Sciatic nerve (tissue), 2 donors: ENCODE results near the gene CHMP1A. TPM values are rescaled to one million over a fixed set of nuclear protein-coding genes. Genes with fewer than 3 reads are reported as not detected.
"Not testable (repeated sequence)": the region's sequence is repeated elsewhere in the genome, so short reads cannot be mapped to it uniquely, and the experiment has no call there.

Source experiments
- ATAC-seq: fragments of 200-7000 bp; cut with Tn5 transposase; one replicate; pipeline ENCODE4 v1.9.1; 2020; ENCODE audit warnings: mild to moderate bottlenecking, moderate library complexity
- DNase-seq: peaks from one replicate; pipeline ENCODE4 v3.0.0-alpha.2; 2020; ENCODE audit warnings: low spot score
- intact Hi-C: fragments of 100-400 bp; cut with DNase I; formaldehyde crosslinking; loops from one replicate; pipeline ENCODE4 v1.14.2; 2022
- total RNA-seq: library from RNA; stranded (reverse); fragmentation: NEBNext Ultra II Directional; extraction: Animal tissue kit (Norgen Biotek cat#: 25700); gene quantifications from one replicate; pipeline ENCODE4 v1.2.1, GENCODE V29; 2021
- donor health status: DM: no; HTN: no; CAD: no.
- donor health status: DM: no; HTN: no; CAD: no.

The CHMP1A gene
- total RNA-seq, 1 donor from 2014 or later: 55.8 TPM

DNA sequence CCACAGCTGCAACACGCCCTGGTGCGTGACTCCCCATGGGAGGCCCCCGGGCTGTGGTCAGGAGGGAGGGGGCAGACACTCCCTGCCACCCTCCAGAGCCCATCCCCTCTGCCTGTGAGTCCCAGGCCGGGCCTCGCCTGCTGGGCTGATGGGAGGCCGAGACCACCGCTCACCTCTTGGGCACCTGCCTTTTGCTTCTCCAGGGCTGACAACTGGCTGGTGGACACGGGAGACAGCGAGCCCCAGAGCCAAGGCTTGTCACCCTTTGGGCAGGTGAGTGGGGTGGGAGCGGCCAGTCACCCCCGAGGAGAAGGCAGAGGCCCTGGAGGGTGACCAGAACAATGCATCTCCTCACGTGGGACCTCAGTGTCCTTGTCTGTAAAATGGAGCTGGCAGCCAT lies 20.8 kb downstream of the CHMP1A start:
- DNase-seq: no peak
- no peak for ATAC-seq
- intact Hi-C loops: no loop called here

DNA sequence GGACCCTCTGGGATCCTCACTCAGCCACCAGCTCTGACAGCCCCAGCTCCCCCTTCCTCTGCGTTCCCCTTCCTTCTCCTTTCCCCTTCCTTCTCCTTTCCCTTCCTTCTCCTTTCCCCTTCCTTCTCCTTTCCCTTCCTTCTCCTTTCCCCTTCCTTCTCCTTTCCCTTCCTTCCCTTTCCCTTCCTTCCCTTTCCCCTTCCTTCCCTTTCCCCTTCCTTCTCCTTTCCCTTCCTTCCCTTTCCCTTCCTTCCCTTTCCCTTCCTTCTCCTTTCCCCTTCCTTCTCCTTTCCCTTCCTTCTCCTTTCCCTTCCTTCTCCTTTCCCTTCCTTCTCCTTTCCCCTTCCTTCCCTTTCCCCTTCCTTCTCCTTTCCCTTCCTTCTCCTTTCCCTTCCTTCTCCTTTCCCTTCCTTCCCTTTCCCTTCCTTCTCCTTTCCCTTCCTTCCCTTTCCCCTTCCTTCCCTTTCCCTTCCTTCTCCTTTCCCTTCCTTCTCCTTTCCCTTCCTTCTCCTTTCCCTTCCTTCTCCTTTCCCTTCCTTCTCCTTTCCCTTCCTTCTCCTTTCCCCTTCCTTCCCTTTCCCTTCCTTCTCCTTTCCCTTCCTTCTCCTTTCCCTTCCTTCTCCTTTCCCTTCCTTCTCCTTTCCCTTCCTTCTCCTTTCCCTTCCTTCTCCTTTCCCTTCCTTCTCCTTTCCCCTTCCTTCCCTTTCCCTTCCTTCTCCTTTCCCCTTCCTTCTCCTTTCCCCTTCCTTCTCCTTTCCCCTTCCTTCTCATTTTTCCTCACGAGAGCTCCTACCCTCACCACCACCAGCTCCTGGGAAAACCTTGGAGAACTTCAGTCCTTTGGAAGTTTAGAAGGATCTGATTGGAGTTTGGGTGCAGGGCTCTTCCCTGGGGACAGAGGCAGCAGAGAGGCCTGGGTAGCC lies 22.8 kb downstream of the CHMP1A start:
- intact Hi-C loops, DNase-seq, ATAC-seq: not testable (repeated sequence)

DNA sequence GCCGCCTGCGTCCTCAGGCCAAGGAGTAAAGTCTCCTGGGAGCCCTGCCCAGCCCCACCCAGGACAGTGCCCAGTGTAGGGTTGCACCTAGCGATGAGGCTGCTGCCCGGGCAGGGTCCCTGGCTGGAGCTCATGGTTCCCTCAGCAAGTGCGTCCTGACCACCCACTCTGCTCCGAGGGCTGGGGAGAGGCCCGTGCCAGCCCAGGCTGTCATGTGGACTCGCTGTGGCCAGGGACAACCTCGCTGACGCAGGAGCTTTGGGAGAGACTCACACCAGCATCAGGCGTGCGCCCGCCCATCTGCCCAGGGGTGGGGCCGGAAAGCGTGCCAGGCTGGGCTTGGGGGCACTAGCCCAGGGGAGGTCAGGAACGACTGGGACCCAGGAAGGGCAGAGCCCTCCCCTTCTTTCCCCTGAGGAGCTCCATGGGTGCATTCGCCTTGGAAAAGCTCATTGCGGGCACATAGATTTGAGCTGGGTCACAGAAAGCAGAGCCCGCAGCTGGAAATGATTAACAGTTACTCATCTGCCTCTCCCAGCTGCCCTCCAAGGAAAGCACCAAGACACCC lies 24.4 kb downstream of the CHMP1A start:
- ATAC-seq: peak; percentile 15
- intact Hi-C loops: no loop called here

DNA sequence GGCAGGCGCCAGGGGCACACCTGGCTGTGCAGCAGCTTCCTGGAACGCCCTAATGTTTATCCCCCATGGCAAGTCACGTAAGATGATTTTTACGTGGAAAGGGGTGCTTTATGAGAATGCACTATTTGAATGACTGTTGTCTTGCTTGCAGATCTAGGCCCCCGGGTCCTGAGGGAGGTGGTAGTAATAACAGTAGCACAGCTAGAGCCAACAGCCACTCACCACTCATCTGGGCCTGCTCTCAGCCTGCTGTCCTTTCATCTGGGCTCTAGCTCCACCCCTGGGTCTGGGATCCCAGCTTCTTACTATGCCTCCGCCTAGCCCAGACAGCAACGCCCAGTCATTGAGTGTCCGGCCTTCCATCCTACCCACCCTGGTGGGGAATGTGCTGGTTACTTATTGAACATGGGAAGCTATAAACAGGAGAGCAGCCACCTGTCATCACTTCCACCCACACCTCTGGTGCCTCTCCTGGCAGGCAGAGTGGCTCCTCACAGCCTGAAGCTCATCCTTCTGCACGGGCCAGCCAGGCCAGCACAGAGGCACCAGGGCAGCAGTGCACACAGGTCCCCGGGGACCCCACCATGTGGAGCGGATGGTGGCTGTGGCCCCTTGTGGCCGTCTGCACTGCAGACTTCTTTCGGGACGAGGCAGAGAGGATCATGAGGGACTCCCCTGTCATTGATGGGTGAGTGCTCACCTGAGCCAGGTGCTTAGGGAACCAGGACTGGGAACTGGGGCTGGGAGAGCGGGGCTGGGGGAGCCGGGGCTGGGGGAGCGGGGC lies 27.5 kb downstream of the CHMP1A start:
- intact Hi-C loops: no loop called here
- DNase-seq (no peak), ATAC-seq (no peak)

More for the DNA sequence above, 24.4 kb downstream of the CHMP1A start:
- DNase-seq: no peak

DNA sequence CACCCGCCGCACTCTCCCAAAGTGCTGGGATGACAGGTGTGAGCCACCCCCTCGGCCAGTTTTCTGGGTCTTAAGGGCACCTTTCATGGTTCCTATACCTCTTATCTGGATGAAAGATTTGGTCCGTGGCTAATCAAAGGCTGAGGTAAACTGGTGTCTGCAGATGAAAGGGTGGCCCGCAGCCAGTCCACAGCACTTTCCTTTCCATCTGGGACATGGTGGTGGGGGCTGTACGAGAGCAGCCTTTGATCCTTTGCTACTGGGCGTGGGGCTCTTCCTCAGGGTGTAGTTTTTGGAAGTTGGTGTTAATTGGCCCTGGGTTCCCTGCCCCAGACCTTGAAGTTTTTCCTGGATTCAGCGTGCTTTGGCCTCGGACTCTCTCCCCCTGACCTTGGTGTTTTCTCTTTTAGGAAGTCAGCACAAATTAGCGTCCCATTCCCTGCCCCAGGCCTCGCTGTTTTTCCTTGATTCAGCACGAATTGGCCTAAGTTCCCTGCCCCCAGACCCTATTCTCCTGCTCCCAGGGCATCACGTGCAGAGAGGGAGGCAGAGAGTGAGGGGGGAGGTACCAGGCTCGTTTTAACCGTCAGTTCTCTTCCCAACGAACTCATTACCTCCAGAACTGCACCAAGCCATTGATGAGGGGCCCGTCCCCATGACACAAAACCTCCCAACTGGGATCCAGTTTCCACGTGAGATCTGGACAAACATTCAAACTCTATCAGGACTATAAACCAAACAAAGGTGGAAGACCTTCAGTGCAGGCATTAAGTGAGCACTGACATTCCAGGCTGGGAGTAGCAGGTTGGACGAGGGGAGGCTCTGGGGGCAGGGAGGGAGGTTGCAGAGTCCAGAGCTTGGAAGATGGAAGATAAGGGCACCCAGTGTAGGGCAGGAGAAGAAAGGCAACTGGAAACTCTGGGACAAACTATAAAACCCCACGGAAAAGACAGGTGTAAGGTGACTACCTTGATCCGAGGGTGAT lies 32.4 kb downstream of the CHMP1A start:
- no peak for ATAC-seq
- DNase-seq: no peak
- intact Hi-C loops: no loop called here

DNA sequence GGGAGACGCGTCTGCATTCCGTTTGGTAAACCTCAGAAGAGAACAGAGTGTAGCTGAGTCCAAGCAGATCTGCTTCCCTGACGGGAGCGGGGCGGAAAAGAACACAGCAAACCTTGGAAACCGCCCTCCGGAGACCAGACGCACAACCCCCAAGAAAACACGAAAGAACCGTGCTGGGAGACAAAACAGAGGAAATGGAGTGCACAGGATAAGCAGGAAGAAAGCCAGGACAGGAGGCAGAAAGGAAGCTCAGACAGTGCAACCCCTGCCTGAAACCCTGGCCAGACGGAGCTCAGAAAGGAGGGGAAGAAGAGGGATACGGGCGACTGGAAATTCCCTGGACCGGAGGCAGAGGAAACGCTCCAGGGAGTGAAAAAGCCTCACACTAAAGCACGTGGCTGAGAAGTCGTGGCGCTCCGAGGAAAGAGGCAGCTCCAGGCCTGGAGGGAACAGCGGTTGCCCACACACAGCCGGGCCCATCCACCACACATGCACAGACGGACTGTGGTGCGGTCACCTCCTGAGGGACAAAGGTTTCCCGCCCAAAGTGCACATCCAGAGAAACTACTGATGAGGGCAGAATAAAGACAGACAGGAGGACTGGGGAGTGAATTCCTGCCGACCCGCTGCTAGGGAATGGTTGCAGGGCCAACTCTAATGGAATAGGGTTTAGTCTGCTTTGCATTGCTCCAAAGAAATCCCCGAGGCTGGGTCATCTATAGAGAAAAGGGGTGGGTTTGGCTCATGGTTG lies 33.8 kb downstream of the CHMP1A start:
- DNase-seq (no peak), ATAC-seq (peak; percentile 38)

DNA sequence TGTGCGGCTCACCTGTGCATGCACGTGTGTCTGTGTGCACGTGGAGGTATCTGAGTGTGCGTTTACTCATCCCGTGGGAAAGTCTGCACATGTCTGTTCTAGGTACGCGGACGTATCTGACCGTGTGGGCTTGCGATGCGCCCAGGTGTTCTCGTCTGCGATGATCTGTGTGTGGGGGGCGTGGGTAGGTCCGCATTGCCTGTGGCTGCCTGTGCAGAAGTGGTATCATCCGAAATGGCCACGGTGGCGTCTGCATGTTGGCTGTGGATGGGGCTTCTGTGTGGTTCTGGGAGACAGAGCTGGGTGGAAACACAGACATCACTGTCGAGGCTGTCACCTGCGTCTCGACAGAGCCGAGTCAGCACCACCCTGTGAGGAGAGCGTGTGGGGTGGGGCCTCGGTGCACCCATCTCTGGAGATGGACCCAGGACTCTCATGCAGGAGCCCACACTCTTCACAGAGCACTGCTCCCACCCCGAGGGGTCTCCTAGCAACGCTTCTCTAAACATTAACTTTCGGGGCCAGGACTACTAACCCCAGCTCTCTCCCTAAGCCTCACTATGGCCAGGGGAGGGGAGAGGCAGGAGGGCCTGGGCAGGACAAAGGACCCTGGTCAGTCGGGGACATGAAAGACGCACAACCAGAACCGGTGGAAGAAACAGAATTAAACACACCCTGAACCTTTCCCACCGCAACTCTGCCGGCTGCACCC lies 35.7 kb downstream of the CHMP1A start:
- DNase-seq (no peak), ATAC-seq (no peak)
- intact Hi-C loops: no loop called here

More for the DNA sequence above, 33.8 kb downstream of the CHMP1A start:
- intact Hi-C loops: no loop called here

DNA sequence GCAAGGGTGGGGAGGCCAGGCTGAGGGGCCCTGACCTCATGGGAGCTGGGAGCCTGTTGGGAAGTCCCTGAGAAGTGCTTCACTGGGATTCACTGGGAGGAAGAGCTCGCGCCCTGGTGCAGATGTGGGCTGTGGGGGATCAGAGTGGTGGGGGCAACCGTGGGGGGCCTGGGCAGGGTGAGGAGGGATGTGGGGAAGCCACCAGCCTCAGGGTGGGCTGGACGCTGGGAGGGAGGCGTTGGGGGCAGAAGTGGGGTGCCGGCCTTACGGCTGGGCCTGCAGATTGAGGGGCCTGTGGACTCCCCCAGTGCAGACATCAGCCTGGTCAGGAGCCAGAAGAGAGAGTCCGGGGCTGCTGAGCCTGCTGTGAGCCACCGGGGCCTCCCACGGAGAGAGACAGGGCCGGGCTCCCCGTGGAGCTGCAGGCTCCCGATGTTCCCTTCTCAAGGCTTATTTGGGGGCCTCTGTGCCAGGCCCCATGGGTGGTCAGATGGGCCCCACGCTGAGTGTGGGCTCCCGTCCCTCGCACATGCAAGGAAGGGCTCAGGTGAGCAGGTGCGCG lies 36.3 kb downstream of the CHMP1A start:
- ATAC-seq (no peak), DNase-seq (no peak)
- intact Hi-C loops: no loop called here

DNA sequence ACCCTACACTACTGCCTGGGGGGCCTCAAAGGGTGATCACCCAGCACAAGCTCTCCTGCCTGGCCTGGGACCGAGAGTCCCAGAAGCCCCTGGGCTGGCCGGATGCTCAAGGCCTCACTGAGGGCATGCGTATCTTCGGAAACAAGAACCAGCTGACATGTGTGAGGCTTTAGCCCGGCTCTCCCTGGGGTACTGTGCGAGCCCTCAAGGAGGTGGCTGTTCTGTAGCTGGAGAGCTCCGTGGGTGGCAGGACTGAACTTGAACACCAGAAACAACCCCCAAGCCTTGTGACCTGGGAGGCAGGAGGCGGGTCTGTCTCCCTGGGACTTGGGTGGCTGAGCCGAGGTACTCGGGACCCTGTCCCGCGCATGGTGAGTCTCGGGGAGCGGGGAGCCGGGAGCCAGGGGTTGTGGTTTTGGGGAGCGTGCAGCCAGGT lies 37.1 kb downstream of the CHMP1A start:
- no peak for DNase-seq
- intact Hi-C loops: no loop called here
- ATAC-seq: no peak

DNA sequence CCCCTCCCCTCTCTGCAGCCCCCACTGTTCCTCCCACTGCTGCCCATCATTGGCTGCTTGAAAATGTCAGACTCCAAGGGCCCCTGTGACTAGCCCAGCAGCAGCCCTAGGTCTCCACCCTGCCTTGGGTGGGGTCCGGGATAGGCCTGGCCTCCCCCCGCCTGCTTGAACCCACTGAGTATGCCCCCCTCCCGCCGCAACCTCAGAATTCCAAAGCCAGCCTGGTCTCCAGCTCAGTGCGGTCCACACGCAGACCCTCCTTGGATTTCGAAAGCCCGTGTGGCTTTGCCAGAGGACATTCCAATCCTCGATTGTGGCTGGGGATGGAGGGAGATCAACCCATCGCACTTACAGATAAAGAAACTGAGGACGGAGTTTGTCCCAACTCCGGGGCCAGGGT lies 37.7 kb downstream of the CHMP1A start:
- no peak for DNase-seq
- no peak for ATAC-seq
- intact Hi-C loops: no loop called here

DNA sequence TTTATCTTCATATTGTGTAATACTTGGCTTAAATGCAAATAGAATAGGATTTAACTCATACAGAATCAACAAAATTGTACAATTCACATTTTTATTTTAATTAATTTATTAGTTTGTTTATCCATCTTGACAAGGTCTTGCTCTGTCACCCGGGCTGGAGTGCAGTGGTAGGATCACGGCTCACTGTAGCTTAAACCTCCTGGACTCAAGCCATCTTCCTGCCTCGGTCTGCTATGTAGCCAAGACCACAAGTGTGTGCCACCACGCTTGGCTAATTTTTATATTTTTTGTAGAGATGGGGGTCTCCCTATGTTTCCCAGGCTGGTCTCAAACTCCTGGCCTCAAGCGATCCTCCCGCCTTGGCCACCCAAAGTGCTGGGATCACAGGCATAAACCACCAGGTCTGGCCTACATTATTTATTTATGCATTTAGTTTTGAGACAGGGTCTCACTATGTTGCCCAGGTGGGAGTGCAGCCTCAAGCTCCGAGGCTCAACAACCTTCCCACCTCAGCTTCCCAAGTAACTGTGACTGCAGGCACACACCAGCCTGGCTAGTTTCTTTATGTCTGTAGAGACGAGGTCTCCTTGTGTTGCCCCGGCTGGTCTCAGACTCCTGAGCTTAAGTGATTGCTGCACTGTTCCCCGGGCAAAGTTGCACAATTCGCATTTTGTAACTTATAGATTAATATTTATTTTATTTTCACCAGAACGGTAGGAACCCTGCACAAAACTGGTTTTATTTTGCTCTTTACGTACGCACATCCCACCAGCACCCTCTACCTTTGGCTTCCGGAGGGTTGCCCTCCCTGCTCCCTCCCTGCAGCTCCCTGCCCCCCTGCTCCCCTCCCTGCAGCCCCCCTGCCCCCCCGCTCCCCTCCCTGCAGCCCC lies 39.2 kb downstream of the CHMP1A start:
- intact Hi-C loops: no loop called here
- no peak for DNase-seq
- ATAC-seq: no peak

DNA sequence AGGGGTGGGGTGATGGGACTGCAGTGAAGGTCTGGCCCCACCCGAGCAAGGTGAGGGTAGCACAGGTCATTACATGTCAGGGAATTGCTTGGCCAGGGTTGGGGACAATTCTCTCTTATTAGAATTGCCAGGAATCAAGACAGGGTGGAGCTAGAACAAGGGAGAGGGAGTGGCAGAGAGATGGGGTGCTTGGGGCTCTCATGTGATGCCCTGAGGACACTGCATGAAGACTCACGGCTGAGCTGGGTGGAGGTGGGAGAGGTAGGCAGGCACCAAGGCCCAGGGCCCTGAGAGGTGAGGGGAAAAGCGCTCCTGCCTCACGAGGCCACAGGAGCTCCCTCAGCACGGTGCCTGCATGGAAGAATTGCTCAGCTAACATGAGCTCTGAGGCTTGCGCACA lies 40.5 kb downstream of the CHMP1A start:
- DNase-seq: no peak
- no peak for ATAC-seq
- intact Hi-C loops: no loop called here

DNA sequence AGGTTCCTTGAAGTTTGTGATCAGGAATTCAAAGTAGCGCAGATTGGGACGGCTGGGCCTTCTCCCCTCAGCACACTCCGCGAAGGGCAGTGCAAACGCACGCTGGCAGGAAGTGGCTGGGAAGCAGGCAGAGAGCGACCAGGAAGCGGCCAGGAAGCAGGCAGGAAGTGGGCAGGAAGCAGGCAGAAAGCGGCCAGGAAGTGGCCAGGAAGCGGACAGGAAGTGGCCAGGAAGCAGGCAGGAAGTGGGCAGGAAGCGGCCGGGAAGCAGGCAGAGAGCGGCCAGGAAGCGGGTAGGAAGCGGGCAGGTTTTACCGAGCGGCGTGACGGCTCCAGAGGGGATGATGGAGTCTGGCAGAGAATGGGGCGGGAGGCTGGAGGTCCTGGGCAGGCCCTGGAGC lies 40.9 kb downstream of the CHMP1A start:
- no peak for ATAC-seq
- intact Hi-C loops: no loop called here
- no peak for DNase-seq

DNA sequence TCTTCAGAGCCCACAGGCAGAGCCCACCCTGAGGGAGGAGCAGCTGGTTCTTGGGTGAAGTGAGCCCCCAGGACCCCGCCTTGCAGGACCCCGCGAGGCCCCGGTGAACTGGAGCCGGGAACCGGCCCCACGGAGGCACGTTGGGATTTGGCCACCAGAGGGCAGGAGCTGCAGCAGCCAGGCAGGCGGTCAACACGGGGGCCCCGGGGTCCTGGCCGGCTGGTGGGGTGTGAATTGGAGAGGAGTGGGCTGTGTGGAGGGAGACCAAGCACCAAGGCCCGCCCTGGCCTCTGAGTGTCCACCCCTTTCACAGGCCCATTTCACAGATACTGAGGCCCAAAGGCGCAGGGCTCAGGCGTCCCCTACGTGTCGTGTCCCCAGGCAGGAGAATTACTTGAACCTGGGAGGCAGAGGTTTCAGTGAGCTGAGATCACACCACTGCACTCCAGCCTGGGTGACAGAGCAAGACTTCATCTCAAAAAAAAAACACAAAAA lies 41.9 kb downstream of the CHMP1A start:
- DNase-seq (no peak), ATAC-seq (peak; percentile 17)
- intact Hi-C loops: no loop called here

DNA sequence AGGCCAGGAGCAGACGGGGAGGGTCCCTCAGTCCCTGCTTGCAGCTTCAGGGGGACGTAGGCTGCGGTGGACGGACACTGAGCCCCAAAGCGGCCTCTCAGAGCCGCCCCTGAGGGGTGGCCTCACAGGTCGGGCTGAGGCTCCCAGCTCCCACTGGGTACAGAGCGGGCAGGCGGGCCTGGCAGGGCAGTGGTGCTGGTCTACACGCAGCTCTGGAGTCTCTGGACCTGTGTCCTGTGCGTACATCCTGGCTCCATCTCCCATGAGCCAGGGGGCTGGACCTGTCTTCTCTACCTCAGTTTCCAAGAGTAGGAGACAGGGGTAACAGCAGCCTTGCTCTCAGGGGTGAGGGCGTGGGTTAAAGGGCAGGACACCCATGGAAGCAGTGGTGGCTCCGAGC lies 42.3 kb downstream of the CHMP1A start:
- intact Hi-C loops: no loop called here
- no peak for ATAC-seq

DNA sequence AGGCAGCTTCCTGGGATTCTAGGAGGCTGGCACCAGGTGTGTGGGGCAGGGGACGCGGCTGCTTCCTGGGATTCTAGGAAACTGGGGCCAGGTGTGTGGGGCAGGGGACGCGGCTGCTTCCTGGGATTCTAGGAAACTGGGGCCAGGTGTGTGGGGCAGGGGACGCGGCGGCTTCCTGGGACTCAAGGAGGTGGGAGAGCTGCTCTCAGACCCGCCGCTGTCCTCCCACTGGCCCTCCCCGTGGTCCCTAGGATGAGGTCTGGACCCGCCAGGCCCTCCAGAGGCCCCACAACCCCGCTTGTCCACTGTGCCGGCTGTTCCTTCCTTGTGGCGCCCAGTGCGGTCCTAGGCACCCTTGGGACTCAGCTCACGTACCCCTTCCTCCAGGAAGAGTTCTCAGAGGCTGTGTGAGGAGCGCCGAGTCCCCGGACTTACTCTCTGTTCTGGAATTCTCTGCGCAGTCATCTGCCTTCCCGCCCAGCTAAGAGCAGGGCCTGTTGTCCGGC lies 43.5 kb downstream of the CHMP1A start:
- DNase-seq (no peak), ATAC-seq (no peak)
- intact Hi-C loops: no loop called here

More for the DNA sequence above, 42.3 kb downstream of the CHMP1A start:
- no peak for DNase-seq
